KMS-11 (cell line): ENCODE measurements around the gene KLF3.
A peak's percentile ranks its signal among the peaks of the same experiment; 100 is the strongest.

Source experiments
- H2AFZ ChIP-seq: fragments of 200-600 bp; sonication (generic); 2 replicates; pipeline ENCODE4 v1.6.1; 2016; ENCODE audit warnings: antibody characterized with exemption, mixed run types, low read depth
- H3K27ac ChIP-seq: fragments of 200-600 bp; sonication (generic); 2 replicates; pipeline ENCODE4 v1.6.1; 2016; ENCODE audit warnings: mild to moderate bottlenecking, mixed run types
- H3K27me3 ChIP-seq: fragments of 200-600 bp; sonication (generic); 2 replicates; pipeline ENCODE4 v1.6.1; 2017; ENCODE audit warnings: mild to moderate bottlenecking, low read depth, mixed run types, moderate library complexity; ENCODE audit not compliant: insufficient read depth
- H3K36me3 ChIP-seq: fragments of 200-600 bp; sonication (generic); 2 replicates; pipeline ENCODE4 v1.6.1; 2017; ENCODE audit warnings: mild to moderate bottlenecking, mixed run types; ENCODE audit not compliant: insufficient read depth
- H3K4me1 ChIP-seq: fragments of 200-600 bp; sonication (generic); 2 replicates; pipeline ENCODE4 v1.6.1; 2016; ENCODE audit warnings: mild to moderate bottlenecking, low read depth, mixed run types; ENCODE audit not compliant: poor library complexity, severe bottlenecking
- H3K4me2 ChIP-seq: fragments of 200-600 bp; sonication (generic); 2 replicates; pipeline ENCODE4 v1.7.0; 2016; ENCODE audit warnings: mild to moderate bottlenecking, mixed run types
- H3K4me3 ChIP-seq: fragments of 200-600 bp; sonication (generic); IDR thresholded peaks from 2 replicates; pipeline ENCODE4 v1.6.1; 2017; ENCODE audit warnings: low read depth, low read length, mixed read lengths; ENCODE audit not compliant: insufficient read depth
- H3K79me2 ChIP-seq: fragments of 200-600 bp; sonication (generic); 2 replicates; pipeline ENCODE4 v1.6.1; 2016; ENCODE audit warnings: low read depth, mixed run types; ENCODE audit not compliant: insufficient read depth
- H3K9ac ChIP-seq: fragments of 200-600 bp; sonication (generic); 2 replicates; pipeline ENCODE4 v1.6.1; 2016; ENCODE audit warnings: mild to moderate bottlenecking, mixed run types
- H4K20me1 ChIP-seq: fragments of 200-600 bp; sonication (generic); 2 replicates; pipeline ENCODE4 v1.6.1; 2016; ENCODE audit warnings: mild to moderate bottlenecking, mixed run types; ENCODE audit not compliant: insufficient read depth
- TF ChIP-seq, protein P1 (sequence below): fragments of 200-600 bp; sonication (generic); conservative IDR thresholded peaks from 2 replicates; pipeline ENCODE4 v1.6.1; 2017; ENCODE audit warnings: low read depth, mild to moderate bottlenecking, antibody characterized with exemption, low read length, moderate library complexity, mixed read lengths

The KLF3 gene

DNA sequence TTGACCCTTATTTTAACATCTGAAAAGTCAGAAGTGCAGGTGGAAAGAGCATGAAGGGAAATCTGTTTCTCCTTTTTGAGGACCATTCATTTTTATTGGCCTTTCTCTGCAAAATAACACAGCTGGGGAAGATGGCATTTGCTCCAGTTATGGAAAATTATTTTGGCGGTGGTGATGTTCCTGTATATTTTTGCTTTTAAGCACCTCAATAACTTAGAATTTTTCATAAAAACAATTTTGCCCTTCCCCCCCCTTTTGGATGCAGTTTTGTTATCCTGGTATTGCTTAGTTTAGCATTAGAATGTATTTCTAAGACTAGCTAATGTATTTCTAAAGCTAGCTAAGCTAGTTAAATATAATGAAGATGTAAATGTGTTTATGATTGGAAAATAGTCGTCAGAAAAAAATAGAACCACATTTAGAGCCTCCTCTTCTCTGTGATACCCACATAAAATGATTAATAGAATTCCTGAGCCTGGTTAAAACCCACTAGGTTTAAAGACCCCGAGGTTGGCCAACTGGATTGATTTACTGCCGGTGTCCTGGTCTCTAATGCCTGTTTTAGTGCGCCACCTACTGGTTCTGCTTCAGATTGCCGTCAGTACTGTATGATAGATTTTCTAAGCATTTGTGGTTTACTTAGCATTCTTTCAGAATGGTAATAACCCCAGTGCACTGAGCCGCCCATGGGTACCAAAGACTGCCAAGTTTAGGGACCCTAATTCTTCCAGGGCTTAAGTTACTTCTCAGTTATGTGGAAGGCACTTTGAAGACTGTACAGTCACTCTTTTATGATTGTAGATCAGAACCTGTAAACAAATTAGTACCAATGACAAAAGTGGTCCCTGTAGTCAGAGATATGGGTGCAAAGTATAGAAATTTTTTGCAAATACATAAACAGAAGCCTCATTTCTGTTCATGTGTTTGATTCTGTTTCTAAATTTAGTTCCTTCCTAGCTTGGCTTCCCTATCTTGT lies 11.4 kb downstream of the KLF3 start:
- Histone ChIP-seq H3K4me2 (peak overlapping the region; percentile 17; the same call in 1 of the 2 replicates), H3K79me2 (no peaks in the 10 kb centered on the region)
- TF ChIP-seq, protein P1, sequence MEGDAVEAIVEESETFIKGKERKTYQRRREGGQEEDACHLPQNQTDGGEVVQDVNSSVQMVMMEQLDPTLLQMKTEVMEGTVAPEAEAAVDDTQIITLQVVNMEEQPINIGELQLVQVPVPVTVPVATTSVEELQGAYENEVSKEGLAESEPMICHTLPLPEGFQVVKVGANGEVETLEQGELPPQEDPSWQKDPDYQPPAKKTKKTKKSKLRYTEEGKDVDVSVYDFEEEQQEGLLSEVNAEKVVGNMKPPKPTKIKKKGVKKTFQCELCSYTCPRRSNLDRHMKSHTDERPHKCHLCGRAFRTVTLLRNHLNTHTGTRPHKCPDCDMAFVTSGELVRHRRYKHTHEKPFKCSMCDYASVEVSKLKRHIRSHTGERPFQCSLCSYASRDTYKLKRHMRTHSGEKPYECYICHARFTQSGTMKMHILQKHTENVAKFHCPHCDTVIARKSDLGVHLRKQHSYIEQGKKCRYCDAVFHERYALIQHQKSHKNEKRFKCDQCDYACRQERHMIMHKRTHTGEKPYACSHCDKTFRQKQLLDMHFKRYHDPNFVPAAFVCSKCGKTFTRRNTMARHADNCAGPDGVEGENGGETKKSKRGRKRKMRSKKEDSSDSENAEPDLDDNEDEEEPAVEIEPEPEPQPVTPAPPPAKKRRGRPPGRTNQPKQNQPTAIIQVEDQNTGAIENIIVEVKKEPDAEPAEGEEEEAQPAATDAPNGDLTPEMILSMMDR: peak; percentile 84

DNA sequence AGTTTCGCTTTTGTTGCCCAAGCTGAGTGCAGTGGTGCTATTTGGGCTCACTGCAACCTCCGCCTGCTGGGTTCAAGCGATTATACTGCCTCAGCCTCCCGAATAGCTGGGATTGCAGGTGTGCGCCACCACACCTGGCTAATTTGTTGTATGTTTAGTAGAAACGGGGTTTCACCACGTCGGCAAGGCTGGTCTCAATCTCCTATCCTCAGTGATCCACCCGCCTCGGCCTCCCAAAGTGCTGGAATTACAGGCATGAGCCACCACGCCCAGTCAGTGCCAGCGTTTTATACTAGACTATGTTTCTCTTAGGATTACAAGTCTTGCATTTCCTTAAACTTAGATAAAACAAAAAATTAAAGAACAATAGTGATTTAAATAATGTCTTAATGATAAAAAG lies 13.0 kb downstream of the KLF3 start:
- no peak overlapping the region for H3K9ac ChIP-seq
- H3K4me1 ChIP-seq: peaks cover 19% of the 10 kb centered on the region
- no peak overlapping the region for H3K4me2 ChIP-seq
- no peak overlapping the region for H2AFZ ChIP-seq
- TF ChIP-seq, protein P1: no peak
- H4K20me1 ChIP-seq: no peaks in the 10 kb centered on the region
- no peaks in the 10 kb centered on the region for H3K79me2 ChIP-seq
- H3K4me3 ChIP-seq: no peak overlapping the region
- H3K36me3 ChIP-seq: no peaks in the 10 kb centered on the region
- H3K27me3 ChIP-seq: no peaks in the 10 kb centered on the region
- H3K27ac ChIP-seq: no peak overlapping the region

More for the DNA sequence above, 11.4 kb downstream of the KLF3 start:
- no peak overlapping the region for H3K4me3 ChIP-seq
- H3K27ac ChIP-seq: no peak overlapping the region
- H3K4me1 ChIP-seq: peaks cover 19% of the 10 kb centered on the region
- H3K9ac ChIP-seq: no peak overlapping the region
- H4K20me1 ChIP-seq: no peaks in the 10 kb centered on the region
- no peaks in the 10 kb centered on the region for H3K27me3 ChIP-seq
- H2AFZ ChIP-seq: no peak overlapping the region
- H3K36me3 ChIP-seq: no peaks in the 10 kb centered on the region

DNA sequence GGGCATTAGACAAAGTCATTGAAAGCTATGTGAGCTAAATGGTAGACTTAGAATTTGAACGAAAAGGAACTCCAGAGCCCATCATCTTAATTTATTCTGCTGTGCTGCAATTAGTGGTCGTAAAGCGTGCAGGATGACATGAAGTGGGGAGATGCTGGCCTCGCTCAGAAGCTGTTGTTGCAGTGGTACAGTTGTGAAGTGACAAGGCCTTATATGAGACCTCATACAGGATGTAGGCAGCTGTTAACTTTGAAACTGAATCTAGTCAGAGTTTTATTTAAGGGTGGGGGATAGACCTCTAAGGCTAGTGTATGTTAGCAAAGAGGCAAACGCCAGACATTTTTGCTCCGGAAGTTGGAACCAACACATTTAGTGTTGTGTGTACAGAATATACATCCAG lies 13.4 kb downstream of the KLF3 start:
- H3K36me3 ChIP-seq: no peaks in the 10 kb centered on the region

DNA sequence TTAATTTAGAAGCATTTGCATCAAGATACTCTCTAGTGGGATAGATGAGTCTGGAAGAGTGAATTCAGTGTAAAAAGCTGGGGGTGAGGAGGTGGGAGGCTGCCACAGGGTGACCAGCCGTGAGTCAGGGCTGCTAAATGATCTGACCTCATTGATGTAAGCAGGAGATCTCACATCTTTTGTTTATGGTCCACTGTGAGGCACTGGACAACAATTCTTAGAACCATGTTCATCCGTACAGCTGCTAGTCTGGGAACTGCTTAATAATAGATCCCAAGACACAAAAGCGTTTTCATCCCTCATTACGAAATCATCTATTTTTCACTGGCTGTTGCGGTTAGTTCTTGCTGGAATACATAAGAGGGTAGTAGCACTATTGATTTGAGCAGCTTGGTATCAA lies 14.1 kb downstream of the KLF3 start:
- Histone ChIP-seq H3K36me3 (no peaks in the 10 kb centered on the region), H3K79me2 (no peaks in the 10 kb centered on the region), H3K27ac (no peak overlapping the region), H3K4me2 (no peak overlapping the region), H2AFZ (no peak overlapping the region), H3K9ac (no peak overlapping the region), H3K27me3 (no peaks in the 10 kb centered on the region), H3K4me3 (no peak overlapping the region), H4K20me1 (no peaks in the 10 kb centered on the region), H3K4me1 (peaks cover 19% of the 10 kb centered on the region)
- TF ChIP-seq, protein P1: no peak

More for the DNA sequence above, 13.4 kb downstream of the KLF3 start:
- H3K4me3 ChIP-seq: no peak overlapping the region
- no peak overlapping the region for H2AFZ ChIP-seq
- no peak overlapping the region for H3K27ac ChIP-seq
- no peaks in the 10 kb centered on the region for H3K79me2 ChIP-seq
- no peaks in the 10 kb centered on the region for H3K27me3 ChIP-seq
- H3K4me1 ChIP-seq: peaks cover 19% of the 10 kb centered on the region
- H3K9ac ChIP-seq: no peak overlapping the region
- H3K4me2 ChIP-seq: no peak overlapping the region
- no peaks in the 10 kb centered on the region for H4K20me1 ChIP-seq
- TF ChIP-seq, protein P1: no peak
